Upper lobe of right lung (tissue), 1 donor: ENCODE measurements around the gene HOXB1. TPM values are rescaled to one million over a fixed set of nuclear protein-coding genes. Genes with fewer than 3 reads are reported as not detected.

ENCODE experiments used
- ATAC-seq: fragments of 200-7000 bp; cut with Tn5 transposase; one replicate; pipeline ENCODE4 v1.9.1; 2020; ENCODE audit warnings: mild to moderate bottlenecking, moderate library complexity
- DNase-seq: peaks from one replicate; pipeline ENCODE4 v3.0.0-alpha.2; 2020
- H3K27ac ChIP-seq: fragments of 200-600 bp; one replicate; pipeline ENCODE4 v1.8.0; 2022
- H3K27me3 ChIP-seq: fragments of 200-600 bp; one replicate; pipeline ENCODE4 v1.8.0; 2022; ENCODE audit warnings: mild to moderate bottlenecking
- H3K36me3 ChIP-seq: fragments of 200-600 bp; one replicate; pipeline ENCODE4 v1.8.0; 2022
- H3K4me1 ChIP-seq: fragments of 200-600 bp; one replicate; pipeline ENCODE4 v1.8.0; 2022
- H3K4me3 ChIP-seq: fragments of 200-600 bp; one replicate; pipeline ENCODE4 v1.8.0; 2022; ENCODE audit warnings: mild to moderate bottlenecking
- H3K9me3 ChIP-seq: fragments of 200-600 bp; one replicate; pipeline ENCODE4 v1.8.0; 2022
- intact Hi-C: fragments of 100-400 bp; cut with DNase I; formaldehyde crosslinking; loops from one replicate; pipeline ENCODE4 v1.11.0; 2022
- total RNA-seq: library from RNA; stranded (reverse); fragmentation: NEBNext Ultra II Directional; extraction: Animal tissue kit (Norgen Biotek cat#: 25700); gene quantifications from one replicate; pipeline ENCODE4 v1.2.1, GENCODE V29; 2021
- TF ChIP-seq, protein P1 (sequence below): fragments of 200-600 bp; IDR thresholded peaks from one replicate; pipeline ENCODE4 v1.8.0; 2022; ENCODE audit warnings: antibody characterized with exemption
- donor health status: DM: no; HTN: yes; CAD: no; lungs with severe emphysema.

Gene HOXB1
- total RNA-seq, 1 donor from 2014 or later = not detected

DNA sequence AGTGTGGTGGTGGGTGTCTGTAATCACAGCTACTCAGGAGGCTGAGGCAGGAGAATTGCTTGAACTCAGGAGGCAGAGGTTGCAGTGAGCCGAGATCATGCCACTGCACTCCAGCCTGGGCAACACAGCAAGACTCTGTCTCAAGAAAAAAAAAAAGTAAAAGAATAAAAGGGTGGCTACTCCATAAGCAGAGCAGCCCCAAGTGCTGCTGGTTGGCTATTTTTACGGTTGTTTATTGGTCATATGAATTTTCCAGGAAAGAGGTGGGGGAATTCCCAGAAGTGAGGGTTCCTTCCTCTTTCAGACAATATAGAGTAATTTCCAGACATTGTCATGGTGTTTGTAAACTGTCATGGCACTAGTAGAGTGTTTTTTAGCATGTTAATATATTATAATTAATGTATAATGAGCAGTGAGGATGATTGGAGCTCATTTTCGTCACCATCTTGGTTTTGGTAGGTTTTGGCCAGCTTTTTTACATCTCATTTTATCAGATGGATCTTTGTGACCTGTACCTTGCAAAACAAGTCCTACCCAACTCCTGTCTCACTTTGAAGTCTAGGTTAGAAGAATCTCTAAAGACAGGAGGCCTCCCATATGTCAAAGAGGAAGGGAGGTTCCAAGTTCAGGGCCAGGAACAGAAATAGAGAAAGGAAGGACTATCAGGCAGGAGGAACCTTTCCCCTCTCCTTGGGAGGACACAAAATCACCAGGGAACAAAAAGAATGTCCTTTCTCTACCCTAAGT is 39.1 kb downstream of the HOXB1 start:
- no peaks in the 10 kb centered on the region for H3K9me3 ChIP-seq
- H3K27ac ChIP-seq = no peak overlapping the region

DNA sequence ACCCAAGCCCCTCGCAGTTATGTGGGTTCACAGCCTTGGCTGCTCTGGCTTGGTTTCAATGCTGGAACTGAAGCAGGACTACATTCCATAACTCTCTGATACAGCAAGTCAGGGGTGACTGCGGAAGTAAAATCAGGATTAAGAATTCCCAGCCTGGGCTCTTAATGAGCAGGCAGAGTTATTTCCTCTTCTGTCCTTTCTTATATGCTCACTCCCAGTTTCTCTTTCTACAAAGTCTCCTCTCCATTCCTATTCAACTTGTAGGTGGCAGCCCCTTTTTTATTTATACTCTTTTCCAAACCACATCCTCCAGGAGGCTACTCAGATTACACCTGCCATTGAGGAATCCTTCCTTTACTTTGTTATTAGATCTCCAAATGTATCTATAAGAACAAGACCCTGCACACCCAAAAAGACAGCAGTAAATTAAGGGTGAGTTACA is 40.3 kb downstream of the HOXB1 start:
- no peak for DNase-seq
- H3K4me3 ChIP-seq = no peak overlapping the region
- ATAC-seq = no peak
- intact Hi-C loops = no loop called here
- peaks cover 10% of the 10 kb centered on the region for H3K27me3 ChIP-seq
- peaks cover 8% of the 10 kb centered on the region for H3K4me1 ChIP-seq
- no peaks in the 10 kb centered on the region for H3K9me3 ChIP-seq
- H3K36me3 ChIP-seq = no peaks in the 10 kb centered on the region
- H3K27ac ChIP-seq = no peak overlapping the region
- TF ChIP-seq, protein P1, sequence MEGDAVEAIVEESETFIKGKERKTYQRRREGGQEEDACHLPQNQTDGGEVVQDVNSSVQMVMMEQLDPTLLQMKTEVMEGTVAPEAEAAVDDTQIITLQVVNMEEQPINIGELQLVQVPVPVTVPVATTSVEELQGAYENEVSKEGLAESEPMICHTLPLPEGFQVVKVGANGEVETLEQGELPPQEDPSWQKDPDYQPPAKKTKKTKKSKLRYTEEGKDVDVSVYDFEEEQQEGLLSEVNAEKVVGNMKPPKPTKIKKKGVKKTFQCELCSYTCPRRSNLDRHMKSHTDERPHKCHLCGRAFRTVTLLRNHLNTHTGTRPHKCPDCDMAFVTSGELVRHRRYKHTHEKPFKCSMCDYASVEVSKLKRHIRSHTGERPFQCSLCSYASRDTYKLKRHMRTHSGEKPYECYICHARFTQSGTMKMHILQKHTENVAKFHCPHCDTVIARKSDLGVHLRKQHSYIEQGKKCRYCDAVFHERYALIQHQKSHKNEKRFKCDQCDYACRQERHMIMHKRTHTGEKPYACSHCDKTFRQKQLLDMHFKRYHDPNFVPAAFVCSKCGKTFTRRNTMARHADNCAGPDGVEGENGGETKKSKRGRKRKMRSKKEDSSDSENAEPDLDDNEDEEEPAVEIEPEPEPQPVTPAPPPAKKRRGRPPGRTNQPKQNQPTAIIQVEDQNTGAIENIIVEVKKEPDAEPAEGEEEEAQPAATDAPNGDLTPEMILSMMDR = no peak

More for the DNA sequence above, 39.1 kb downstream of the HOXB1 start:
- Histone ChIP-seq H3K36me3 (no peaks in the 10 kb centered on the region), H3K4me3 (no peak overlapping the region), H3K4me1 (peaks cover 8% of the 10 kb centered on the region), H3K27me3 (peaks cover 10% of the 10 kb centered on the region)
- TF ChIP-seq, protein P1 = no peak
- ATAC-seq (peak; percentile 46), DNase-seq (no peak)
- intact Hi-C loops = no loop called here

DNA sequence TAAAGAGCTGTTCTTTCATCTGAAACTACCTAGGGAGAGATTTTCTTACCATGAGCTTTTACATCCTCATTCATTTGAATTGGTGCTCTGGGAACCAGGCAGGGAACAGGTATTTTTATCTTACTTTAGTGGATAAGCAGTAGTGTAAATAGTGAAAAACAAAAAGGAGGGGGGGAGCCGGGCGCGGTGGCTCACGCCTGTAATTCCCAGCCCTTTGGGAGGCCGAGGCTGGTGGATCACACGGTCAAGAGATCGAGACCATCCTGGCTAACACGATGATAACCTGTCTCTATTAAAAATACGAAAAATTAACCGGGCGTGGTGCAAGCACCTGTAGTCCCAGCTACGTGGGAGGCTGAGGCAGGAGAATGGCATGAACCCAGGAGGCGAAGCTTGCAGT is 41.0 kb downstream of the HOXB1 start:
- no peak for DNase-seq
- Histone ChIP-seq H3K9me3 (no peaks in the 10 kb centered on the region), H3K36me3 (no peaks in the 10 kb centered on the region), H3K4me1 (peaks cover 8% of the 10 kb centered on the region), H3K27ac (no peak overlapping the region), H3K27me3 (peaks cover 10% of the 10 kb centered on the region), H3K4me3 (no peak overlapping the region)
- intact Hi-C loops = no loop called here
- TF ChIP-seq, protein P1 = no peak
- no peak for ATAC-seq

DNA sequence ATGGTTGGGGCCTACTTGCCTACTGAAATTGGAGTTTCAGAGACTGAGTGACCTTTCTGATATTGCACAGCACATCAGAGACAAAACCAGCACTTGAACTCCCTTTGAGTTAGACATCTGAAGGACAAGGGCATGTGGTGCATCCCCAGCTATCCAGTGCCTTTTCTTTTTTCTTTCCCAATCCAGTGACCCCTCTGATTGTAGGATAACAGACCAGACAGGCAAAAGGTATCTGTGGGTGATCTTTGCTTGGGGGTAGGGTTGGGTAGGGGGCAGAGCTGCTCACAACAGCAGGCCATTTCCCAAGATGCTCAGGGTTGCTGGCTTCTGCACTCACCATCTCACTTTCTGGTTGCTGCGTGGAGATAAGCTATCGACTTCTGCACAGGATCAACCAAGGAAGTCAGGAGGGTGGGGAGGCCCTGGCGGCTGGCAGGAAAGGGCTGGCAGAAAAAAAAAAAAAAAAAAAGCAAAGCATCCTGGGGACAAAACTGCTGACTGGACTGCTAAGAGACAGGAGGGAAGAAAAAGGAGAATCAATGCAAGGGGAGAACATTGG is 42.2 kb downstream of the HOXB1 start:
- DNase-seq = no peak

DNA sequence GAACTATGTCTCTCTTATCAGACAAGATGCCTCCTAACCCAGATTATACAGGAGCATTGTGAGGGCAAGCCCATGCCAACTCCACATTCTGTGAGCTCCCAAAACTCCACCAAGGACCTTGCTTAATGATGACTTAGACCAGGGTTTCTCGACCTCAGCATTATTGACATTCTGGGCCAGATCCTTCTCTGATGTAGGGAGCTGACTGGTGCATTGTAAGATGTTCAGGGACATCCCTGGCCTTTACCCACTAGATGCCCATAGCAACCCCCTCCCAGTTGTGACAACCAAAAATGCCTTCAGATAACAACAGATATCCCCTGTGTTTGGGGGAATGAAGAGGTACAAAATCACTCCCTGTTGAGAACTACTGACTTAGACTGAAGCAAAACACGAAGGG is 43.6 kb downstream of the HOXB1 start:
- Histone ChIP-seq H3K4me3 (no peak overlapping the region), H3K27me3 (no peaks in the 10 kb centered on the region), H3K9me3 (no peaks in the 10 kb centered on the region), H3K36me3 (no peaks in the 10 kb centered on the region), H3K4me1 (peaks cover 4% of the 10 kb centered on the region), H3K27ac (no peak overlapping the region)
- TF ChIP-seq, protein P1 = no peak
- no peak for ATAC-seq
- intact Hi-C loops = no loop called here
- DNase-seq = no peak

More for the DNA sequence above, 42.2 kb downstream of the HOXB1 start:
- no peaks in the 10 kb centered on the region for H3K9me3 ChIP-seq
- H3K4me1 ChIP-seq = peaks cover 8% of the 10 kb centered on the region
- no peaks in the 10 kb centered on the region for H3K36me3 ChIP-seq
- no peak for ATAC-seq
- no peak overlapping the region for H3K4me3 ChIP-seq
- TF ChIP-seq, protein P1 = no peak
- H3K27ac ChIP-seq = no peak overlapping the region
- peaks cover 7% of the 10 kb centered on the region for H3K27me3 ChIP-seq
- intact Hi-C loops = no loop called here
